Putamen (tissue), 1 donor: ENCODE results near the gene AGPAT4.
A peak's percentile ranks its signal among the peaks of the same experiment; 100 is the strongest.

Experiments
- DNase-seq: peaks from one replicate; pipeline ENCODE4 v3.0.0-alpha.2; 2016; ENCODE audit warnings: low spot score

Gene AGPAT4

DNA sequence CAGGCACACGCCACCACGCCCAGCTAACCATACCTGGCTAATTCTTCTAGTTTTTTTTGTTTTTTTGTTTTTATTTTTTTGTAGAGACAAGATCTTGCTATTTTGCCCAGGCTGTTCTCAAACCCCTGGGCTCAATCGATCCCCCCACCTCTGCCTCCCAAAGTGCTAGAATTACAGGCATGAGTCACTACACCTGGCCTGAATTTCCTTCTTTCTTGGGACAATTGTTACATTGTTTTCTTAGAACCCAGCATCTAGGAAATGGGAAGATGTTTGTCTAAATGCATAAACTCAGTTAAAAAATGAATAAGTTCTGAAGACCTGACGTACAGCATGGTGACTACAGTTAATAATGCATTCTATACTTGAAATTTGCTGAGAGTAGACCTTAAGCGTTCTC is 10.8 kb upstream of the AGPAT4 start:
- DNase-seq: no peak

DNA sequence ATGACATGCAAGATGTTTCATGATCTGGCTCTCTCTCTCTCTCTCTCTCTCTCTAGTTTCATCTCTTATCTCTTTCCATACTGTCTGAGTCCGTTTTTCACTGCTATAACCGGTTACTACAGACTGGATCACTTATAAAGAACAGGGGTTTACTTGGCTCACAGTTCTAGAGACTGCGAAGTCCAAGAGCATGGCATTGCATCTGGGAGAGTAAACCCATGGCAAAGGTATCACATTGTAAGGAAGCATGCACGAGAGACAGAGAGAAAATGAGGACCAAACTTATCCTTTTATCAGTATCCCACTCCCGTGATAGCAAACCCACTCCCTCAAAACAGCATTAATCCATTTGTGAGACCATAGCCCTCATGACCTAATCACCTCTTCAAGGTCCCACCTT is 7.2 kb upstream of the AGPAT4 start:
- DNase-seq: no peak

DNA sequence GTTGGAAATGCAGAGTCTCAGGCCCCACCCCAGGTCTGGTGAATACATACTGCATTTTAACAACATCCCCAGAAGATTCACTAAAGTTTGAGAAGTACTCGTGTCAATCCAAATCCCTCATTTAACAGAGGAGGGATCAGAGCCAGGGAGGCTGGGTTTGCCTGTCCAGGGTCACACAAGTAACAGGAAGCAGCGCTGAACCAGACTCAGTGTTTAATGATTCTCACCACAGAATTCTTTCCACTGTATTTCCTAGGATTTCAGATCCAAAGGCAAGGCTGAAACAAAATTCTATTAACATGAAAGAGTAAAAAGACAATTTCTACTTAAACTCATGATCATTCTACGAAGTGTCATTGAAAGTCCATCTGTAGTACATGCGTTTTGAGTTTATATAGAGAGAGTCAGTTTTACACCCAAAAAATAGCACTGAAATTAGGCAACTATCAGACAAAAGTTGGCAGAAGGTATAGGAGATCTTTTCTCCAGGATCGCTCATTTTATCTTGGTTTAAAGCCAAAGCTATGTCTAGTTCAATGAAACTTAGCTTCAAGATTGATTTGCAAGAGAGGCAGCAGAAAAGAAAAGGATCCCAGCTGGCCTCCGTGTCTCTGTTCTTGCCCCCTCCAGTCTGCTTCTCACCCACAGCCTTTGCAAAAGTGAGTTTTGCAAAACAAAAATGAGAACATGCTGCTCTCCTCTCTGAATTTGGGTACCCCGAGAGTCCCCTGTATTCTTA is 6.0 kb upstream of the AGPAT4 start:
- no peak for DNase-seq

DNA sequence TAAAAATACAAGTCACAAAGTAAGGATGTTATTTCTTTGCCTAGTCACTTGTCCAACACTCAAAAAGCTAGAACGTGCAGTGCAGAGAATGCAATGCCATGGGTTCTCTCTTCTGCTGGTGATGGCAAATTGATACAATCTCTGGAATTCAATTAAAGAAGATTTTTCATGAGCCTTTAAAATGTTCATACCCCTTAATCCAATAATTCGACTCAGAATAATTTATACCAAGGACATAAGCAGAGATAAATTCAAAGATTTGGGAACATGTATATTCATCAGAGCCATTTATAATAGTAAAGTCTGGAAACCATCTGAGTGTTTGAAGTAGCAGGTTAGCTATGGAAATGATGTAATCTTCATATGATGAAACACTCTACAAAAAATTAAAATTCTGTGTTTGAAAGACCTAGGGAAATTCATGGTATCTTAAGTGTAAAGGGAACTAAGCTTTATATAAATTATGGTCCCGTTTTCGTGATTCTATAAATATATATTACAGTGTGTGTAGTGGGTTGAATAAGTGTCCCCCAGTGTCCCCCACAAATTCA is 2.8 kb upstream of the AGPAT4 start:
- DNase-seq: no peak

DNA sequence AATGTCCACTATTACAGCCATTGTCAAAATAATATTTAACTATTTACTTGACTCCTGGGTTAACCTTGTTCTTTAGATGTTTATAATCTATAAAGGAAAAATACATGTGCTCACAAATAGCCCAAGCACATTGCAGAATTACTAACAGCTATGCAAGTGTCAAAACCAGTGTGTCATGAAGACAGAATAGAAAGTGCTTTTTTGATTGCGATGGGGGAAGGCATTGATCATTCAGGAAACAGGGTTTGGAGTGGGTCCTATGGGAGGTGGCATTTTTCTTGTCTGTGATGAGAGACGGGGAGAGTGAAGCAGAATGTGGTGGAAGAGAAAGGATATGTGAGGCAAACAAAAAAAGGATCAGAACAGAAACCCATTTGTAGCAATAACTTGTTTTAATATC is 1.0 kb upstream of the AGPAT4 start:
- no peak for DNase-seq

DNA sequence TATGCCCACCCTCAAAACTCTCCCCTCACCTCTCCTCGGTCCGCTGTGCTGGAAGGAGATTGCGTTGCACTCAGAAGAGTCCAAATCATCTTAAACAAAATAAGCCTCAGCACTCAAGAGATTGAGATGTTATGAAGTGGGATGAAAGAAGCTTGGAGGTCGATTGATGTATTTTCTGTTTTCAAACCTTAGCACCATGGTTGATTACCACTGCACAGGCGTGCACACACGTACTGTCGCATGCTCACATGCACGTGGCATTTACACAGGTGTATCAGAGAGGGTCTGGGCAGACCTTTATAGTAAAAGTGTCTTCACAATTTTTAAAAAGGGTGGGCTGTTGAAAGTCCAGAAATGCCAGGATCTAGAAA is 612 bp upstream of the AGPAT4 start:
- DNase-seq: no peak

DNA sequence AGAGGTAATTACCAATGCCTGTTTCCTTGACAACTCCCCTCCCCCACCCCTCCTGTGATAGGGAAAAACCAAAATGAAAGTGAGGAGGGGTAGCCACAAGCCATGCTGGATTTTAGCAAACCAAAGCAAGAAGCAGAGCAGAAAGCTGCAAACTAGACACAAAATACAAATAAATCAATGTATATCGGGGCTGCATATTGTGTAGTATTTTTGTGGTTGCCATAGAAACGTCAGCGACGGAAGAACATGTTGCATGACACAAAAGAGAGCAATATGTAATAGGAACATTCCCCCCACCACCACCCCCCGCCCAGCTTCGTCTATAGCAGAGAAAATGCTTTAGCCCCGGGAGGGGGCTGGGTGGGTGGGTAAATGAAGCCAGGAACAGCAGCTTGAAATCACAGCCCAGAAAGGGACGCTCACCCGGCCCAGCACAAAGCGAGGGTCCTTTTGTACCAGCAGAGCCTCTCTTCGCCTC is 548 bp downstream of the AGPAT4 start:
- peak; percentile 27 for DNase-seq

DNA sequence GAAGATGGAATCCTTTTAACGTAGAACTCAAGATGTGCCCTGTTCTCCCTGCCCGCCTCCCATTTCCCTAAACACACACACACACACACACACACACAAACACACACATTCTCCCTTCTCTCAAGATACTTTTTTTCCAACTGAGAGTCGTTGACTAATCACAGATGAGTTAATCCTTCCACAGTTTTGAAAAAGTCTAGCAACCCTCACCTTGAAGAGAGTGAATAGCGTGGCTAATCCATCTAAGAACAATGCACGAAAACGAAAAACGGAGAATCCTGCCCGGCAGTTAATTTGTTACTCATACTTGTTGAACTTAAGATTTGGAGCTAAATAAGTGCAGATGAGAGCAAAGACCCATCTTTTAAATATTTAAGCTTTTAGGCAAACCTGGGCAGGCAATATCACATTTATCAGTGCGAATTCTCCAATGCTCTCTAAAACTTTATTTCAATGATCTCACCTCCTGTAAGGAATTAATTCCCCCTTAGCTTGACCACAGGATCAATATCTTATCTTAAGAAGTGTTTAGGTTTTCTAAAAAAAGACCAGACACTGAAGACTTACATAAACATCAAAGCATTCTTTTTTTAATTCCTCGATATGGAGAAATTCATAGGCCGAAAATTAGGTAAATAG is 1.1 kb downstream of the AGPAT4 start:
- peak; percentile 20 for DNase-seq

DNA sequence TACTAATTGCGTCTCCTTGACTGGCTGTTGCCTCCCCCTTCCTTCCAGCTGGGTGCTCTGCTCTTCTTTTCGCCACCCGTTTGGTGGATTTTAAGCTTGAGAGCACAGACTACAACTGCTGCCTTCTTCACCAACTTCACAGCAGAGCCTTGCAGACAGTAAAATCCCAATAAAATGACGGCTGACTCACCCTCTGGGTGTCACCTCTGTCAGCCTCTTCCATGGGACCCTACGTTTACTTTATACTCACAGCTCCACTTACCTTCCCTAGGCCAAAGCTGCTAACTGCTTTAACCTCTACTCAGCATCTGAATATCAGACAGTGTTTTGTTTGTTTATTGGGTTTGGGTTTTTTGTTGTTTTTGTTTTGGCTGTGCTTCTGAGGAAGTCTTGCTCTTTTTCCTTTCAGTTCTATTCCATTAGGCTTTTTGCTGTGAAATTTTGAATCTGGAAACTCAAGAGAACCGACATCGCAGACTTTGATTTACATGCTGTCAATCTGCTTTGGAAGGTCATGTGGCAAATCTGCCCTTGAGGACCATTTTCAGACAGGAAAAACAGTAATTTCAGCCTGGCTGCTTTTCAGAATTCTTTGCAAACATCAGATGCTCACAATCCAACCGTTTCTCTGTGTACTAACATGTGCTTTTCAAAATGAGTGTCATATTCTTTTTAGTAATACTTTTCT is 2.4 kb downstream of the AGPAT4 start:
- peak; percentile 62 for DNase-seq

DNA sequence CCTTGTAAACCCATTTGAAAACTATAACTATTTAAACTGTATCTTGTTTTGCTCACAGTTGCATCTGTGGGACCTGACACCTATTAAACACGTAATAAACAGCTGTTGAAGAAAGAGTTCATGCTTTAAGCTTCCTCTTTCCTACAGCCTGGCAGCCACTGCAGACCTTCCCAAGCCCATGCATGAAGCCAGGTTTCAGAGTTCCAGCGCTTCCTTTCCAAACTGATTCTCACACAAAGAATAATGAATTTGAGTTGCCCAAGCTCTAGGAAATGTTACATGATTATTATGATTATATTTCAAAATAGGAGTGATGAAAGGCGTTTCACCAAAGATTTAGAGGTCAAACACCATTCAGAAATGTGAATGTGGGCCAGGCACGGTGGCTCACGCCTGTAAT is 3.7 kb downstream of the AGPAT4 start:
- DNase-seq: no peak

DNA sequence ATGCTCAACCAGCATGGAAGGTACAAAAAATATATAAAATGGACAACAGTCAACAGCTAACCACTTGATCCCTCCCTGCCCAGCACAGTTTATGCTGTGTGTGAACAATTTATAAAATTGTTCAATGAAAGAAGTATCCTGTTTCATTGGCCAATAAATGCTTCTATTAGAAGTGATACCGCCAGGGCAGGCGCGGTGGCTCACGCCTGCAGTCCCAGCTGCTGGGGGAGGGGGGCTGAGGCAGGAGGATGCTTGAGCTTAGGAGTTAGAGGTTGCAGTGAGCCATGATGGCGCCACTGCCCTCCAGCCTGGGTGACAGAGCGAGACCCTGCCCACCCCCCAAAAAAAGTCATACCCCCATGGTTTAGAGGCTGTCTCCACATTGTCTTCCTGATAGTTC is 4.6 kb downstream of the AGPAT4 start:
- DNase-seq: no peak

DNA sequence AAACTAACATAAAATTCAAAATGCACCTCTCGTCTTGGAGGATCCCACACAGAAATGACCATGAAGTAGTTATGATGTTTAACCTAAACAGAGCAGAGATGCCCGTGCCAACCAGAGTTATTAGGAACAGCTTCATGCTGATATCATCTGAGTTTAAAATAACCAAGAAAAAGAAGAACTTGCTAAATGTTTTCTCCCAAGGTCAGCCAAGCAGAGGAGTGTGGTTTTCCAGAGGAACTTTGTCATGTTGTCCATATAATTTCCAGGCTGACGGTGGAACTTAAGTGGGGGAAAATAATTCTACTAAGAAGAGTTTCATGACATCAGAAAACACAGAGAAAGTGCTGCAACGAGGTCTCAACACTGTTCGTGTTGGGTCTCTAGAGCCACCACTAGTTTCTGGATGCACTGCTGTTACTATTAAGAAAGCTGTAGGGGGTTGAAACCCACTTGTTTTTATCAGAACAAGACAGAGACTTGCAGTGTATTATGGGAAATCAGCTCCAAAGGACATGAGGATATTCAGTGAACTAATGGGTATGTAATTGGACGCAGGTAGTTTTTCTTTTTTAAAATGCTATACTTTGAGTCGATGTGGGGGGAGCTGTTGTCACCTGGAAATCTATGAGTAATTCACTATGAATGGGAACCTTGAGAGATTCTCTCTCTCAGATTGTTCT is 5.2 kb downstream of the AGPAT4 start:
- DNase-seq: no peak

DNA sequence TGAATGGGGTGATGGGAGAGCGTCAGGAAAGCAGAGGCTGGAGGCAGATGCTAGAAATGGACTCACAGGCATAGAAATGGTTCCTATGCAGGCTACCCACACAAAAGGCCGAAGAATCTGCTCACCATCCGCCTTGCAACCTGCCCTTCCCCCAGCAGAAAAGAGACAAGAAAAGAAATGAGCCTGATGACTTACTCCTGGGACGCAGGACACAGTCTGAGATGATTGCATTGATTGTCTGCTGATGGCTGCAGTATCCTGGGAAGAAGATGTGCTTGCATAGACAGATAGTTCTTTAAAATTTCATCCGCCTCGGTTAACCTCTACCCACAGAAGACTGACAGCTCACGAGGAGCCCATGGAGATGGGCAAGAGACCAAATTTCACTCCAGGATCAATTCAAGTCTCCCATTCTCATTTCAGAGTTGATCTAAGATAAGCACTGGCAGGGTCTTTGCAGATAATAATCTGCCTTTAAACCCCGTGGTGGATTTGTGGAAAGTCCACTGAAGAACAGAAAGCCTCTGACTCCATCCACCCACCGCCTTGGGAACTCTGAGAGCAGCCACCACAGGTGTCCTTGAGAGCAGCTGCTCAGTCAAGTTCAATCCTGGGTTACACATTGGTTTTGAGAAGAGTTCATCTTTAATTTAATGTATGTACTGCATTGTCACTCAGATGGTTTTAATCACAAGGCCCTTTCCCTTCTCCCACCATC is 7.2 kb downstream of the AGPAT4 start:
- no peak for DNase-seq

DNA sequence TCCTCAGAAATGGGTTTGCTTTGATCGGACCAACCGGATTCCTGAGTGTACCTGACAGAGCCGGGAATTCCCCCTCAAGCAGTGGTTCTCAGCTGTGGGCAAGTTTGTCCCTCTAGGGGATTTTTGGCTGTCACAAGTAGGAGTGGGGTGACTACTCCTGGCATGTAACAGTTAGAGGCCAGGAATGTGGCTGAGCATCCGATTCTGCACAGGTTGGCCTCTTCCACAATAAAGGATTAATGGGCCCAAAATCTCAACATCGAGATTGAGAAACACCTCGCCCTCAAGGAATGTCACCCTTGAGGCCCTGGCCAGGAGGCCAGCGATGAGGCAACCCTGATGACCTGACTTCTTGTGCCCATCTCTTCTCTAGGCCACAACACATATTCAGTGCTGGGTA is 7.9 kb downstream of the AGPAT4 start:
- no peak for DNase-seq

DNA sequence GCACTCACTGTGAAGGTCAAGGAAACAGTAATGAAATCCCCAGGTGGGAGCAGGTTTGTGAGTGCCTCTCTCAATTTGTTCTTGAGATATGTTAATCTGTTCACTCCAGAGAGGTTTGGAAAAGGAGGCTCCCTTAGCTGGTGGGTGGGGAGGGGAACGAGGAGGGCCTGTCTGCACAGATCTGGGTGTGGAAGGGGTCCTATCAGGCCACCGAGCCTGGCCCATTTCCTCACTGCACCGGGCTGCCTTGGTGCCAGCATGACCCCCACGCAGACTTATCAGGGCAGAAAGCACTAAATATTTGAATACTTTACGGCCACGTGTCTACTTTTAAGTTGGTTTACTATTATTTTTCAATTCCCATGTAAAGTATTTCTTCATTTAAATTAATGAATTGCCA is 8.3 kb downstream of the AGPAT4 start:
- no peak for DNase-seq

DNA sequence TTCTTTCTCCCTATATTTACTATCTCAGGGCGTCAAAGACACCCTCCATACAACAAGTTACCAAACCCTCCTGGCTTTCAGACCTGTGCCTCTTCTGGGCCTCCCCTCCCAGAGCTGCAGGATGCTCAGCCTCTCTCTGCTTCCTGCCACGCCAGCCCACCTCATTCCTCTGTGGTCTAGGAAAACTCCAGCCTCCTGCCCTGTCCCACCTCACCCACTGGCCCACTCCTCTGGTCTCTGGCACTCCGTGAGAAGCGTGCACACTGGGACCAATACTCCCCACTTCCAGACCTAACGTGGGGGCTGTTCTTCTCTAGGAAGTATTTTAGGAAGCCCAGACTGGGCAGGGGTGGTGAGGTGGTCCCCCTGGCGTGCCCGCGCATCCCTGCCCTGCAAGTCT is 9.7 kb downstream of the AGPAT4 start:
- no peak for DNase-seq

DNA sequence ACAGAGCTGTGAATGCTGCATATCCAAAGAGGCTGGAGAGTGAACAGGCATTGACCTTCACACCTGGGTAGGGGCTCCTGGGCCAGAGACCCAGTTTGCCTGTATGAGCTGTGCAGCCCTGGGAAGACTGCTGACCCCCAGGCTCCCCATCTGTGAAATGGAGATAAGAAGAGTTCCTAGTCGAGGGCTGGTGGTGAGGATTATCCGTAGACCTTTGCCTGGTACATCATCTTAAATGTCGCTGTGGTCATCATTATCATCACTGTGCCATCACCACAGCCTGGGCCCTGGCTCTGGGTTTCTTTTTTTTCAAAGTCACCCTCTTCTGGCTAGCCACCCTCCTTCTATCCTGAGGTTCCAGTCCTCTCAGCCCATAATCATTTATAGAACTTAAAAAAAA is 12.0 kb downstream of the AGPAT4 start:
- no peak for DNase-seq

DNA sequence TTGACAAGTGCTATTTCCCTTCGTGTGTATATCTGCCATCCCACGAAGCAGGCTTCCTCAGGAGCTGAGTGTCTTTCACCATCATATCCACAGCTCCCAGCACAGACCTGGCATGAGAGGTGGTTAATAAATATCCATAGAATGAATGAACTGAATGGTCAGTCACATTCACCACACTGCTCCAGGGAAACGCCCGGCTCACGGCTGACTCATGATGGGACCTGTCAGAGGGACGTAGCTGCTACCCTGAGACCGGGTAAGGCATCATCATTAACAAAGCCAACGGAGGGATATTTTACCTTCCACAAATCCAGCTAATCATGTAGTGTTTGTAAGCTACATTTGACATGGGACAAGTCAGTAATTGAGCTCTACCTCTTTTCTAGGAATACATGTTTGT is 12.5 kb downstream of the AGPAT4 start:
- DNase-seq: no peak

DNA sequence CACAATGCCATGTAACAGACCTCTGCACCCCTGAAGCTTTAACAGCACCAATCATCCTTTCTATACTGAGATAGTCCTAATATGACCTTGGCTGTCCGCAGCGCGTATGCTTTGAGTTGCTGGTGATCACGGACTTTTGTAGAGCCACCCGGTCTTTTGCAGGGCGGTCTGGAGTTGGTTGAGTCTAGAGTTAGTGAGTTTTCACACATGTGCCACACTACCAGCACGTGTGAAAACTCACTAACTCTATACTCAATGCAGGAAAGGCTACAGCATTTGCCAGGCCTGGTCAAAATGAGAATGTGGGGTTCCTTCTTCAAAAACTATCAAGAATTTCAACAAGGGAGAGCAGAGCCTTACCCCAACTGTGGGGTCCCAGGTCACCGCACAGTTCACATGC is 14.6 kb downstream of the AGPAT4 start:
- DNase-seq: no peak

DNA sequence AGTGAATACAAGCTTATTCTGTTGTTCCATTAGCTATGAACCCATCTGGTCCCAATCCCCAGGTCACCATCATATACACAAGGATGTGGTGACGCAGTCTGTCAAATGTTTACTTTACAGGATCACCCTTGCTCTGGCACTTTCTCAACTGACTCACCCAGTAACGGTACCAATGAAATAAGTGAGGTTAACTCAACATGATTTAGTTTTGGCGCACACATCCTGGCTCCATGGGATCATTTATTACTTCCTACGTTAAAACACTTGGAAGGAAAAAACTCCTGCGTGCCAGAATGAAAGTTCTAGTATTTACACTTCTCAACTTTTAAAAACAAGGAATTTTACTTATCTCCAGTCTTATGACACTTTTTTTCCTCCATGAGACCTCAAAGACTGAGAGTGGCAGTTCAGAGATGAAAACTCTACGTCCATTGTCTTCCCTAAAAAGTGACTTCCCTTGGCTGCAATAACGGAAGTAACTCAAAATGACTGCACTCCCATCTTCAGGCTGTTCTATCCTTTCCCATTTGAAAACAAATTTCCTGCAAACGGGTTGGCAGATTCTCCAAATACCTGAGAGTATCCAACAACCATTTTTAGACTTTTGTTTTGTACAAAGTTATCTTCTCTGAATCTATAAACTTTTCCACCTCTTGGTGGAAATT is 15.9 kb downstream of the AGPAT4 start:
- no peak for DNase-seq

DNA sequence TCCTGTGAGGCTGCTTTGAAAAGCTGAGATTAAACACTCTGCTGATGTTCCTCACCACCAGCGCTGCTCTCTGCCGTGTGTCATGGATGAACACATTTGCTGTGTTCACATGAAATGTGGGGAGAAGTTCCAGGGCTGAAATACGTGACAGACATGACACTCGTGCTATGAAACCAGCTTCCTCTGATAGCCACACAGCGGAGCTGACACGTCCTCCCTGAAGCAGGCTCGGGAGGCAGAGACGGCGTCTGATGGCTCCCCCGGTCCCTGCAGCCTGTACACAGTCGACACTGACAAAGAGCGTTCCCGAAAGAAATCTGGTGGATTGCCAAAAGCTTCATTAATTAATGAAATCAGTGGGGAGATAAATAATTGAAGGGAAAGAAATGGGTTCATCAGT is 17.5 kb downstream of the AGPAT4 start:
- no peak for DNase-seq
